Measurements from ENCODE around the gene ZNF595. TPM values are rescaled to one million over a fixed set of nuclear protein-coding genes. Genes with fewer than 3 reads are reported as not detected.
"Not testable (repeated sequence)": the region's sequence is repeated elsewhere in the genome, so short reads cannot be mapped to it uniquely, and the experiment has no call there.

ZNF595 gene
- total RNA-seq, 3 donors from 2014 or later = 34.6 to 53.6 (median 41.3) TPM

DNA sequence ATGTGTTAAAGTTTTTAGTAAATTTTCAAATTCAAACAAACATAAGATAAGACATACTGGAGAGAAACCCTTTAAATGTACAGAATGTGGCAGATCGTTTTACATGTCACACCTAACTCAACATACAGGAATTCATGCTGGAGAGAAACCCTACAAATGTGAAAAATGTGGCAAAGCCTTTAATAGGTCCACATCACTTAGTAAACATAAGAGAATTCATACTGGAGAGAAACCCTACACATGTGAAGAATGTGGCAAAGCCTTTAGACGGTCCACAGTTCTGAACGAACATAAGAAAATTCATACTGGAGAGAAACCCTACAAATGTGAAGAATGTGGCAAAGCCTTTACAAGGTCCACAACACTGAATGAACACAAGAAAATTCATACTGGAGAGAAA is 32.8 kb downstream of the ZNF595 start:
- Histone ChIP-seq H3K36me3 (peaks cover 4% of the 10 kb centered on the region), H3K27me3 (no peaks in the 10 kb centered on the region), H3K9me3 (peaks cover 70 to 100% of the 10 kb centered on the region in 2 donors), H3K4me3 (no peak overlapping the region), H3K27ac (no peak overlapping the region), H3K4me1 (no peaks in the 10 kb centered on the region)
- TF ChIP-seq POLR2AphosphoS5 (IDR thresholded peaks at IDR 0.05) (no peak), POLR2A (IDR thresholded peaks at IDR 0.05) (no peak)
- TF ChIP-seq, protein P1, sequence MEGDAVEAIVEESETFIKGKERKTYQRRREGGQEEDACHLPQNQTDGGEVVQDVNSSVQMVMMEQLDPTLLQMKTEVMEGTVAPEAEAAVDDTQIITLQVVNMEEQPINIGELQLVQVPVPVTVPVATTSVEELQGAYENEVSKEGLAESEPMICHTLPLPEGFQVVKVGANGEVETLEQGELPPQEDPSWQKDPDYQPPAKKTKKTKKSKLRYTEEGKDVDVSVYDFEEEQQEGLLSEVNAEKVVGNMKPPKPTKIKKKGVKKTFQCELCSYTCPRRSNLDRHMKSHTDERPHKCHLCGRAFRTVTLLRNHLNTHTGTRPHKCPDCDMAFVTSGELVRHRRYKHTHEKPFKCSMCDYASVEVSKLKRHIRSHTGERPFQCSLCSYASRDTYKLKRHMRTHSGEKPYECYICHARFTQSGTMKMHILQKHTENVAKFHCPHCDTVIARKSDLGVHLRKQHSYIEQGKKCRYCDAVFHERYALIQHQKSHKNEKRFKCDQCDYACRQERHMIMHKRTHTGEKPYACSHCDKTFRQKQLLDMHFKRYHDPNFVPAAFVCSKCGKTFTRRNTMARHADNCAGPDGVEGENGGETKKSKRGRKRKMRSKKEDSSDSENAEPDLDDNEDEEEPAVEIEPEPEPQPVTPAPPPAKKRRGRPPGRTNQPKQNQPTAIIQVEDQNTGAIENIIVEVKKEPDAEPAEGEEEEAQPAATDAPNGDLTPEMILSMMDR (IDR thresholded peaks at IDR 0.05) = no peak
- intact Hi-C loops (cut with DNase I; ENCODE audit: low total_unique reads) = no loop called here
- no peak for DNase-seq (ENCODE audit: low spot score in 2 of 2)

- H3K4me1 ChIP-seq; H3K36me3 ChIP-seq; H3K27me3 ChIP-seq; DNase-seq (ENCODE audit: low spot score in 2 of 2); H3K27ac ChIP-seq; intact Hi-C loops (cut with DNase I; ENCODE audit: low total_unique reads): not testable (repeated sequence)
- Histone ChIP-seq H3K9me3 (peaks cover 70 to 100% of the 10 kb centered on the region in 2 donors), H3K4me3 (peak overlapping the region in 1 of 3 donors; percentile 3)
Observed at GRCh38 chr4:86559-87324, 33.6 kb downstream of the ZNF595 start.

DNA sequence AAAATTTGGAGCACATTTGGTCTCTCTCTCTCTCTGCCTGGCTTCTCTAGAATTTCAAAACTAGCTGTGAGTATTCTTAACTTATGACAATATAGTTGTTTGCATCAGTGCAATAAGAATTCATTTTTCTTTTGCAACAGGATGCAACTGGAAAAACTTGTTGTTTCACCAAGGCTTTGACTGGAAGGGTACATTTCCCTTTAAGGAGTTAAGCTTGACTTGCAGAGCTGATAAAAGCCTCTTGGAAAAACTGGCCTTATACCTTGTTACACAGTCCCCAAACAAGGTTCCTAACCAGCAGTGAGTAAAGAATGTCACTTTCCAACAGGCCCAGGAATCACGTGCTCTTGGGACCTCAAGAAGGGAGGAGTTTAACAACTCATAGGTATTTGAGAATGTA is 45.3 kb downstream of the ZNF595 start:
- DNase-seq (ENCODE audit: low spot score in 2 of 2) = no peak
- Histone ChIP-seq H3K4me1 (no peaks in the 10 kb centered on the region), H3K27ac (no peak overlapping the region), H3K9me3 (peaks cover 84 to 97% of the 10 kb centered on the region in 2 donors), H3K27me3 (no peaks in the 10 kb centered on the region), H3K36me3 (no peaks in the 10 kb centered on the region), H3K4me3 (no peak overlapping the region)
- TF ChIP-seq POLR2A (IDR thresholded peaks at IDR 0.05) (no peak), POLR2AphosphoS5 (IDR thresholded peaks at IDR 0.05) (no peak)
- TF ChIP-seq, protein P1 (IDR thresholded peaks at IDR 0.05) = no peak
- intact Hi-C loops (cut with DNase I; ENCODE audit: low total_unique reads) = no loop called here

DNA sequence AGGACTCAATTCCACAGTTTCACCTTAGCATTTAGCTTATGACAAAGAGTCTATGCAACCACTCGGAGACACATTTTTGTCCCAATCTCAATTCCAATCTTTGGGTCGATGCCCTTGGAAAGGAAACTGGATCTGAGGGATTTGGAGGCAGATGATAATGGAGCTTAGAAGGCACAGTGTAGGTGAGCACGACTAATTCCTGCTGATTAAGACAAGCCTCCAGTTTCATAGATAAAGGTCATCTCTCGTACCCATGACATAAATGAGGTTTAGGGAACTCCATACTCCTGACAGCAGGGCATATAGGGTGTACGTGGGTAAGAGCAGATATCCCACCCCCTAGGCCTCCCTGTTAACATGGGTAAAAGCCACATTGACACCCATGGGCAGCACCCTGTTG is 46.7 kb downstream of the ZNF595 start:
- Histone ChIP-seq H3K27me3 (no peaks in the 10 kb centered on the region), H3K36me3 (no peaks in the 10 kb centered on the region), H3K27ac (no peak overlapping the region), H3K9me3 (peaks cover 69 to 83% of the 10 kb centered on the region in 2 donors), H3K4me3 (no peak overlapping the region), H3K4me1 (no peaks in the 10 kb centered on the region)
- DNase-seq (ENCODE audit: low spot score in 2 of 2) = no peak
- TF ChIP-seq POLR2A (IDR thresholded peaks at IDR 0.05) (no peak), POLR2AphosphoS5 (IDR thresholded peaks at IDR 0.05) (no peak)
- TF ChIP-seq, protein P1 (IDR thresholded peaks at IDR 0.05) = no peak
- intact Hi-C loops (cut with DNase I; ENCODE audit: low total_unique reads) = no loop called here

DNA sequence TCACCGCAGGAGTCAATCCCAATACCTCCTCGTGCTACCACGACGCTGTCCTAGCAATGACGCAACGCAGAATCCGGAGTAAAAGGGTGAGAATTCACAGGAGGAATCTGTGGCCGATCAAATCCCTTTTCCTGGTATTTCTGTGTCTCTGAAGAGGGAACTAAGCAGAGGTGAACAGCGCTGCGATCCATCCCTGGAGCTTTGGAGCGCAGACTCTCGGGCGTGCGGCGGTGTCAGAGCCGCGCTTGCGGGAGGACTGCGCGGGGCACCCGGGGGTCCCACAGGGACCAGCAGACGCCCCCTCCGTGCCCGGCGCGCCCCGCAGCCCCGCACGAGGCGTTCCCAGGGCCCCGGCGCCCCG is 53.9 kb downstream of the ZNF595 start:
- H3K9me3 ChIP-seq = peaks cover 34 to 38% of the 10 kb centered on the region in 2 donors
- H3K27ac ChIP-seq = no peak overlapping the region
- no peak for DNase-seq (ENCODE audit: low spot score in 2 of 2)
- TF ChIP-seq POLR2A (IDR thresholded peaks at IDR 0.05) = no peak
- TF ChIP-seq POLR2AphosphoS5 (IDR thresholded peaks at IDR 0.05) = no peak
- TF ChIP-seq, protein P1 (IDR thresholded peaks at IDR 0.05) = no peak
- no peaks in the 10 kb centered on the region for H3K36me3 ChIP-seq
- intact Hi-C loops (cut with DNase I; ENCODE audit: low total_unique reads) = no loop called here
- peak overlapping the region in 2 of 3 donors; percentile 32 to 62 for H3K4me3 ChIP-seq
- peaks cover 0 to 50% of the 10 kb centered on the region in 2 donors for H3K27me3 ChIP-seq
- no peaks in the 10 kb centered on the region for H3K4me1 ChIP-seq
